H4 (cell line): Measurements from ENCODE around the gene FBXO41. TPM values are rescaled to one million over a fixed set of nuclear protein-coding genes. Genes with fewer than 3 reads are reported as not detected.

Experiments used
- DNase-seq: peaks from one replicate; pipeline ENCODE4 v3.0.0-alpha.2; 2015; ENCODE audit warnings: low spot score
- total RNA-seq: library from RNA; depleted of rRNA; stranded (reverse); fragments of >200 nt; shearing (Covaris generic); gene quantifications from 2 replicates; pipeline ENCODE4 v1.2.3, GENCODE V29; 2014

The FBXO41 gene
- total RNA-seq, 1 experiment from 2014 or later = 0.99 TPM

- no peak for DNase-seq
These were observed 22.1 kb downstream of the FBXO41 start for GRCh38 chr2:73262108-73262651.

GRCh38 chr2:73260338-73260984 lies 23.8 kb downstream of the FBXO41 start:
- no peak for DNase-seq

DNA sequence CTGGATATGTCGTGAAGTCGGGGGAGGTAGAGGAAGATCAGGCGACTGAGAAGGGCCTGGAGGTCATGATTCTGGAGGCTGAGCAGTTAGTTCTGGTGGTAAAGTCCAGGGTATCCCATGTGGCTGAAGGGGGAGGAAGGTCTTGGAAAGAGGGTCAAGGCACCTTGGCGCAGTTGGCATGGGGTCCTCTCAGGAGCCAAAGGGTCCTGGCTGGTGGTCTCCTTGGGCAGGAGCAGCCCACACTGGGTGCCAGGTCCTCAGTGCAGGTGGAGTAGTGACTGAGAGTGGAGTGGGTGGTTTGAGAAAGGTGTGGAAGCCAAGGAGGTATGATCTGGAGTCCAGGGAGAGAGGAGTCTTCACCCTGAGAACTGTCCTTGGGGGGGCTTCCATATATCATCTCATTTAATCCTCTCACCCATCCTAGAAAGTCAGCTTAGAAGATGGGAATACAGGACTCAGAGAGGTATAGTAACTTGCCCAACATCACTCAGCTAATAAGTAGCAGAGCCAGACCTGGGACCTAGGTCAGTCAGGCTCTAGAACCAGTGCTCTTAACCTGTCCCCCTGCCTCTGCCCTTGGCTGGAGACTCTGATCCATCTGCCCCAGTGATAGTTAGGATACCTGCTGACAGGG lies 24.5 kb downstream of the FBXO41 start:
- DNase-seq = no peak

DNA sequence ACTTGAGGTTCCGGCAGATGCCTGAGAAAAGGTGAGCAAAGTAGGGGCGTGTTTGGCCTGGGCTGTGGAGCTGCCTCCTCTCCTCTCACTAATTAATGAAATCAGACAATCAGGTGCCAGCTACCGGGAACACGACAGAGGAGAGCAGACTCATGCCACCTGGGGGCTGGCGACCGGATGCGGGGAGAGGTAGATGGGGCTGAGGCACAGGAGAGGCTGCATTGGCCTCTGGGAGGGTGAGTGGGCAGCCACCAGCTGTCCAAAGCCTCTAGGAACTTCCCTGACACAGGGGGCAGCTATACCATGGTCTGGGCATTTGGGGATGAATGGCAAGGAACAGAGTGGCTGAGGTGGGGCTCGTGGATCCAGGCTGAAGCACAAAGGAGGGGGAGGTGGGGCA lies 25.0 kb downstream of the FBXO41 start:
- DNase-seq = no peak

DNA sequence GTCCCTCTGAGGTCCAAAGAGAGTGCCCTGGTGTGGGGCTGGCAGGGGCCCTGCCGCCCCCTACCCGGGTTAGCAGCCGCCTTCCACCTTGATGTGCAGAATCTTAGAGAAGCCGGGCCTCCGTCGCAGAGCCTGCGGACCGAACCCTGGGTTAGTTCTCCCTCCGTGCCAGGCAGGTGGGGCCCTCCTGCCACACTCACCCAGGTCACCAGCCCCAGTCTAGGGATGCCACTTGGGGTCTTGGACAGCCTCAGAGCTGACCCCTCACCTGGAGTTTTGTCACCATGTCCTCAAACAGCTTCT lies 25.4 kb downstream of the FBXO41 start:
- no peak for DNase-seq

- no peak for DNase-seq
These were observed 25.9 kb downstream of the FBXO41 start for GRCh38 chr2:73258186-73258912.

DNA sequence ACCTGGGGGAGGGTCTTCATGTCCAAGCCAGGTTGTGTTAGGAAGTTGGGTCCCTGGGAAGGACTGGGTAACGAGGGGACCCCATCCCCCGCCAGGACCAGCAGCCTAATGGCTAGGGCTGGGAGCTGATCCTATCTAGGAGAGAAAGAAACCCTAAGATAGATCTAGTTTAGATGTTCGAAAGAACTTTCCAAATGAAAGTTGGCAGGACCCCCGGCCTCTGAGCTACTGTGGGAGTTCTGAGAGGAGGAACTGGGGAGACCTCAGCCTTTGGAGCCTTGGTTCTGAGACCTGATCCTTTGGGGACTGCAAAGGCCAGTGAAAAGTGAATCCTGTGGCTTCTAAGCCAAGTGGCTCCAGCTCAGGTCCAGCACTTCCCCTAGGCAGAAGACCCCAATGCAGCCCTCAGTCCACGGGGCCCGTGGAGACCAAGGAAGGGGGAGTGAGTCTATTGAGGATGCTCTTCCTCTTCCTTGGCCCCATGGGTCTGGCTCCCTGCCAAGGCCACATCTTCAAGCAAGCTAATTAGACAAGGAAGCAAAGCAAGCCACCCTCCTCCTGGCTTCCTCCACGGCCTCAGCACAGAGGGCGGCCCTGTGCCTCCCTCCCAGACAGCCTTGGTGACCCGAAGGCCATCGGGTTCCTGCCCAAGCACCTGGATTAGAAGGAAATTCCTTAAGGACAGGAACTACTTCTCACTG lies 26.7 kb downstream of the FBXO41 start:
- no peak for DNase-seq

- no peak for DNase-seq
These were observed 27.3 kb downstream of the FBXO41 start for GRCh38 chr2:73257021-73257420.

- DNase-seq = no peak
These were observed 27.7 kb downstream of the FBXO41 start for GRCh38 chr2:73256618-73256922.

GRCh38 chr2:73255907-73256617 lies 28.2 kb downstream of the FBXO41 start:
- no peak for DNase-seq

- no peak for DNase-seq
These were observed 29.2 kb downstream of the FBXO41 start for GRCh38 chr2:73255007-73255644.

- DNase-seq = no peak
These were observed 29.8 kb downstream of the FBXO41 start for GRCh38 chr2:73254343-73255006.

GRCh38 chr2:73253901-73254300 lies 30.4 kb downstream of the FBXO41 start:
- DNase-seq = no peak

- DNase-seq = no peak
These were observed 30.9 kb downstream of the FBXO41 start for GRCh38 chr2:73253400-73253799.

GRCh38 chr2:73252238-73253027 lies 31.8 kb downstream of the FBXO41 start:
- DNase-seq = no peak

GRCh38 chr2:73250872-73251846 lies 33.1 kb downstream of the FBXO41 start:
- DNase-seq = no peak

GRCh38 chr2:73249636-73250035 lies 34.6 kb downstream of the FBXO41 start:
- no peak for DNase-seq

DNA sequence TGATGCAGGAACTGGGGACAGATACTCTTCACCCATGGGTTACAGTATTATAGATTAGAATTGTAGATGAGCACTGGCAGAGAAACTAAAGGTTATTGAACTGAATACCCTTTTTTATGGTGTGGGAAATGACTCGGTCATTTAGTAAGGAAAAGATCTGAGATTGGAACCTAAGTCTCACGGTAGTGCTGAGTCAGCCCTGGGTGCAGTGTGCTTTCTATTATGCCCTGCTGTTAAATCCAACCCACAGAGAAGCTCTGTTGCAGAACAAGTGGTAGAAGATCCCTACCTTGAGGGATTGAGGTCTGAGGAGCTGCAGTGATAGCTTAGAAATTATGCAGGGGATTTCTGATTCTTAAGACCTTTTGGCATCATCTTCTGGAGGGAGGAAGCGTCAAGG lies 37.4 kb downstream of the FBXO41 start:
- no peak for DNase-seq

GRCh38 chr2:73244580-73244979 lies 39.7 kb downstream of the FBXO41 start:
- DNase-seq = no peak
